NCI-H1105 (cell line): ENCODE data around the gene C1orf174.
"Not testable (repeated sequence)": the region's sequence is repeated elsewhere in the genome, so short reads cannot be mapped to it uniquely, and the experiment has no call there.

Source experiments
- DNase-seq: peaks from one replicate; lab custom pipeline; 2025; lab: John Stamatoyannopoulos, UW

Gene C1orf174

GRCh38 chr1:3925762-3926161 is 25.7 kb upstream of the C1orf174 start:
- DNase-seq, result no peak

DNA sequence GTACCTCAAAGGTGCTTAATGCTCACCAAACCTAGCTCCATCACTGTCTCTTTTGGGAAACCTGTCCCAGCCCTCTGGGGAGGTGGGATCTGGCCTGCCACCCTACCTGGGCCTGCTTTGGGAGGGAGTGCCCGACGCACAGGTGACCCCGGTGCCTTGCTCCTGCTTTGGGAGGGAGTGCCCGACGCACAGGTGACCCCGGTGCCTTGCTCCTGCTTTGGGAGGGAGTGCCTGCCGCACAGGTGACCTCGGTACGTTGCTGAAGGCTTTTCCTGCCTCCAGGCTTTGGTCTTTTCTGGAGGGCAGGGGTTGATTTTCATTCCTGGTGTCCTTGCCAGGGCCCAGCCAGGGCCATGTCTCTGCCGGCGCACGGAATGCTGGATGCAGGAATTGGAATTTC is 25.2 kb upstream of the C1orf174 start:
- no peak for DNase-seq

DNA sequence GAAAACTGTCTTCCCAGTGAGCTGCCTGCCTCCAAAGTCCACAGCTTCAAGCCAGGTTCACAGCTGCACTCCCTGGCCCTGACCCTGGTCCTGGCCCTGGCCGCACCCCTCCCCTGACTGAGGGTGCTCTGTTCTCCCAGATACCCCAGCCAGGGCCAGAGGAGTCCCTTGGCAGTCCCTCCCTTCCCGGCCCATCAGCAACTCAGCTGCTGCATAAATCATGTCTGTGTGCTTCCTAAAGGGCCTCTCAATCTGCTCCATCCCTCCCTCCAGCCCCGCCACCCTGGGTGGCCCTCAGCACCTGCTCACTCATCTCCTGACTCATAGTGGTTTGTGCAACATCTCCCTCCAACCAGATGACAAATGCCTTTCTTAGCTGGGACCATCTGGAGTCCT is 24.8 kb upstream of the C1orf174 start:
- no peak for DNase-seq

DNA sequence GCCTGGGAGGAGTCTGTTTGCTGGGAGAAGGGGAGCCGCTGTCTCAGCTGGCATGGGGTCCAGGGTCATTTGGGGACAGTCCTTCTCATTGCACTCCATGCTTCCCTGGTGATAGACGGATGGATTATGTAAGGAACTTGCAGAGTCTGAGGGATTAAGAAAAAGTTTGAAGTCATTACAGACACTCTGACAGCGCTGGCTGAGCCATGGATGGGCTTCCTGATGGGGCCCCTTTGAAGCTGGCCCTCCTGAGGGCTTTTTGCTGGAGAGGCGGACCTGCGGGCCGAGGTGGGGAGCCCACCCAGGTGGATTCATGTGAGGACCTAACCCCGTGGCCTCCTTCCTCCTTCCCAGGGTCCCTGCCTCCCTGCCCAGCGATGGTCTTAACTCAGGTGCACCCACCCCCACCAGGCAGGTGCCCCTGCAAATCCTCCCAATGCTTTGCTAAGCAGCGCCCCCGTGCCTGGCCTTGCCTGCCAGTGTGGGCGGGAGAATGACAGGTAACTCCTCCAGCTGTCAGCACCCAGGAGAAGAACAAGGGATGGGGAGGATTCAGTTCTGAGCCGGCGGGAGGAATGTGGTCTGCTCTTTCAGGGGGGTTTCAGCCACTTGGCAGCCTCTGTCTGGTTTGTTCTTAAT is 24.2 kb upstream of the C1orf174 start:
- no peak for DNase-seq

GRCh38 chr1:3923378-3924185 is 23.5 kb upstream of the C1orf174 start:
- no peak for DNase-seq

- DNase-seq, result no peak
Observed at GRCh38 chr1:3922851-3923250, 22.8 kb upstream of the C1orf174 start.

DNA sequence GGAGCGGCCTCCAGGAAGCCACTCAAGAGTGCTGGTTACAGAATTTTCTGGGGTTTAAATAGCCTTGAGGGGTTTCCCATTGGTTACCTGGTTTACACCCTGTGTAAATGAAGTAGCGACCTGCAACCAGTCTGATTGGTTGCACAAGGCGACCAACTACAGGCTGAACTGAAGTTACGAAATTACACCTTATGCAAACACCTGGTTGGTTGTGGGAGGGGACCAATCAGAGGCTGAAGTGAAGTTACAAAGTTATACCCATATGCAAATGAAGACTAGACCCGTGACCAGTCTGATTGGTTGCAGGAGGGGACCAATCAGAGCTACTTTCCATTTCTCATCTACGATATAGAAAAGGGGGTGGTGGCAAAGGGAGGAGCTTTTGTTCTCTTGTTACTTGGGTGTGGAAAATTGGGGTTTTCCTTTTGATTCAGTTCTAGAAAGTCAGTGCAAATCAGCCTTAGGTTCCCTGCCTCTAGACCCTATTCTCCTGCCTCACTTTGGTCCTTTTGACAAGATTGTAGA is 22.2 kb upstream of the C1orf174 start:
- DNase-seq, result no peak

GRCh38 chr1:3921765-3922164 is 21.7 kb upstream of the C1orf174 start:
- DNase-seq, result no peak

DNA sequence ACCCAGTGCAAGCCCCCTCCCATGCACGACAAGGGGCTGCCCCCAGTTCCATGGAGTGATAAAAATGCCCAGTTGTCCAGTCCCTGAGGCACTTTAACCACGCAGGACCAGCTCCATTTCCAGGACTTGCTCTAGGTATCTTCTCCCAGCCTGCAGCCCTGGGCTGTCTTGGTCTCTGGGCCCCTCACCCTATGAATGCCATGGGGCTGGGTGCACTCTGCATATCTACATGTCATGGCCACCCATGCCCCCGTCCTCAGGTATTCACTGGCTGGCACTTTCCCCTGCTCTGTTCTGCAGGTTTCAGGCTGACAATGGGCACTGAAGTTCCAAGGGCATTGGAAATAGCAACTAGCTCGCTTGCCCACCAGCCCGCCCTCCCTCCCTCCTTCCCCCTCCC is 19.6 kb upstream of the C1orf174 start:
- DNase-seq, result no peak

DNA sequence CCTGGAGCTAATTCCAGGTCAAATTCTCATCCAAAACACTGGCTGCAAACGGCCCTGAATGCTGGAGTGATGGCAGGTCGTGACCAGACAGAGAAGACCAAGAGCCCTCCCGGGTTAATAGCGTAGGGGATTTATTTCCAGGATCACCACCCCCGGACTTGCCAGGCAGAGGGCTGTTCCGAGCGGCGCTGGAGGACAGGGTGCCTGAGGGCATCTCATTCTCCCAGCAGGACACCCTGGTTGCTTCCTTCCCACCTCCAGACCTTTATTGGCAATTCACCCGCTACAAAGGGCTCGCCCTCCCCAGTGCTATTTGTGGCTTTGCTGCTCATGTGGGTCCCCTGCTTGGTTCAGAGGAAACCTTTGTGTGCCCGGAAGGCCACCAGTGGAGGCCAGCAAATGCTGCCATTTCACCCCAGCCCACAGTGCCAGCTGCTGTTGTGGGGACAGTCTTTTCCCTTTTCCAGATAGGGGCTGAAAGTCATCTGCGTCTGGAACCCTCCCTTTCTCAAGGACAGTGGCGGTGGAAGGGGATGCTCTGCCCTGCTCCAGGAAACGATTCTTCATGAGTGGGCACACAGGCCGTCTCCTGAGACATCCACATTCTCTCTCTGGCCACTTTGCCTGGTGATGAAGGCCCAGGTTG is 19.0 kb upstream of the C1orf174 start:
- DNase-seq, result no peak

DNA sequence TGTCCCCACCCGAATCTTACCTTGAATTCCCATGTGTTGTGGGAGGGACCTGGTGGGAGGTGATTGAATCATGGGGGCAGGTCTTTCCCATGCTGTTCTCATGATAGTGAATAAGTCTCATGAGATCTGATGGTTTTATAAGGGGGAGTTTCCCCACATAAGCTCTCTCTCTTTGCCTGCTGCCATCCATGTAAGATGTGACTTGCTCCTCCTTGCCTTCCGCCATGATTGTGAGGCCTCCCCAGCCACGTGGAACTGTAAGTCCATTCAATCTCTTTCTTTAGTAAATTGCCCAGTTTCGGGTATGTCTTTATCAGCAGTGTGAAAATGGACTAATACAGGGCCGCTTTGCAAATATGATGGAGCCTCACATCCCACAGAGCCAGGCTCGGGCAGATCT is 18.3 kb upstream of the C1orf174 start:
- not testable (repeated sequence) for DNase-seq

DNA sequence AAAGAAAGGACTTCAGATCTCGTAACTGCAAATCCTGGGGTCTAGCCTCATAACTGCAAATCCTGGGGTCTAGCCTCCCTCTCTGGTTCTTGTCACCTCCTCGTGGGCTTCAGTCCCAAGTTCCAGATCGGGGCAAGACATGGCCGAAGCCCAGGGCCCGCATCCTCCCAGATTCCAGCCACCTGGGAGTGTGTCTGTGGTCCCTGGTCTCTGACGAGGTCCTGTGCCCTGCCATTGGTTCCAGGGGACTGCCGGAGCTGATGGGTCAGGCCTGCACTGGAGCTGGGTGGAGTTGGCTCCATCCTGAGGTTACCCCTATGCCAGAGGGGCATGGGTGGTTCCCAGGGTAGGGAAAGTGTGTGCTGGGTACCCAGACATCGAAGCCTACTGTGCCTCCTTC is 17.7 kb upstream of the C1orf174 start:
- no peak for DNase-seq

DNA sequence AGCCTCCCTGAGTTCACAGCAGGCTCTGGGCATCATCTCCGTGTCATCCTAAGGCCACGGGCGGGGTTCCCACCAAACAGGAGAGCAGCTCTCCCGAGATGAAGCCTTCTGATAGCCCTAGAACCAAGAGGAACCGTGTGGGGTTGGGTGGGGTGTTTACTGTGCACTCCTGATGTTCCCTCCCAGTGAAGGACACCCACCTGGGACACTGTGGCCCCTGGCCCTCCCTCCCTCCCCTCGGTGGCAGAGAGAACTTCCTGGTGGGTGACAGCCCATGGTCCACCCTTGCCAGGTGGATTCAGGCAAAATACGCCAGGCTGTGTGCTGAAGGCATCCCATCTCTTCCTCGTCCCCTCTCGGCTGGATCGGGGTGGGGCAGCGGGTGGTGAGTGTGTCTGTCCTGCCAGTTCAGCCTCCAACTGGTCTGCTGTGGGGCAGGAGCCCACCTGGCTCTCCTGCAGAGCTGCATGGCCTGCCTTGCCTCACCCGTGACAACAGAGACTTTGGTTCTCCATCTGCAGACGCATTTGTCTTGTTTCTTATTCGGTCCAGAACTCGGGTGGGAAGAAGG is 15.6 kb upstream of the C1orf174 start:
- DNase-seq, result no peak

DNA sequence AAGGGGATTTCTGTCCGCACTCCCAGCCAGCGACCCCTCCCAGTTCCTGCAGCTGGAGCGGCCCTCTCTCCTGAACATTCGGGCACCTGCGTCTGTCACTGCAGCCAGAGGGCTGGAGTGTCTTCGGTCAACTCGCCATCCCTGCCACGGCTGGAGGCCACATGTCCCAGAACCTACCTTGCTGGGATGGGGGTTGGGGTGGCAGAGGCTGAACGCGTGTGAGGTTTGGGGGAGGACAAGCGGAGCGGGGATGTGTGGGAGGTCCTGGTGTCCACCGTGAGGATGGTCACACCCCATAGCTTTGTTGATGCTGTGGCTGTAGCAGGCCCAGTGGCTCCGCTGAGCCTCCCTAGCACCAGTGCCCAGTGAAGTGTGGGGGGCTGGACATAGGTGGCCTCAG is 14.8 kb upstream of the C1orf174 start:
- no peak for DNase-seq

GRCh38 chr1:3914331-3914851 is 14.3 kb upstream of the C1orf174 start:
- DNase-seq, result no peak

DNA sequence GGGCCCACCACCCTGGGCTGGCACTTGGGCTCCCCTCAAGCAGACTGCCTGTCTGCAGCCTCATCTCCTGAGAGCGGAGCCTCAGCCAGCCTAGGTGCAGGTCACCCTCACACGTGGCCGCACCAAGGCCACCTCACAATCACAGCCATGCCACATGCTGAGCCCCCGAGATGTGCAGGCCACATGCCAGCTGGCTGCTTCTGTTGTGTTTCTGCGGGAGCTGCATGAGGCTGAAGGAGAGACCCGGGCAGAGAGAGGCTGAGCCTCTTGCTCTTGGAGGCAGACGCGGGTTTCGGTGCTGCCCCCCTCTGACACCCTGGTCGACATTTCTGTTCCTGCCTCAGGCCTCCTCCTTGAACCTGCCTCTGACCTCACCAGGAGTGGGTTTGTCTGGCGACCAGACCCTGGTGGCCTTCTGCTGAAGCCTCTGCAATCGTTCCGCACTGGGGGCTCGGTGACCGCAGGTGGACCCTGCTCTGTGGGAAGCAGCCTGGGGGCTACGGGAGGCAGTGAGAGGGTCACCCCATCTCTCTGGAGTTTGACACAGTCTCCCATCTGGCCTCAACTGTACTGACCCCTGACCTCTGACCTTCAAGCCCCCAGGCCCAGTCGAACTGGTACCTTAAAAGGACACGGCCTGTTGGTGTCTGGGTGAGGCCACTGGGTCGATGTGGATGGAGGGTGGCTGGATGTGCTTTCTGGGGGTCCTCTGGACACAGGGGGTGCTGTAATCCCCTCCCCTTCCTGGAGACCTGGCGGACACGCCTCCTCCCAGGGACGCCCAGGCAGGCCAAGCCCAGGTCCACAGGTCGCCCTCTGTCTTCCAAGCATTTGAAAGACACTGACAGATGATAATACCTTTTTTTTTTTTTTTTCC is 13.0 kb upstream of the C1orf174 start:
- no peak for DNase-seq

- DNase-seq, result no peak
Observed at GRCh38 chr1:3911981-3912808, 12.1 kb upstream of the C1orf174 start.

GRCh38 chr1:3910857-3911845 is 11.1 kb upstream of the C1orf174 start:
- DNase-seq, result peak; percentile 74

- DNase-seq, result peak; percentile 45
Observed at GRCh38 chr1:3910049-3910731, 10.1 kb upstream of the C1orf174 start.
